ENCODE results near the gene HES5. TPM values are rescaled to one million over a fixed set of nuclear protein-coding genes. Genes with fewer than 3 reads are reported as not detected.

Gene HES5
- total and polyA plus RNA-seq, 2 of the 4 experiments (the other 2 are of a cell fraction), result not detected

DNA sequence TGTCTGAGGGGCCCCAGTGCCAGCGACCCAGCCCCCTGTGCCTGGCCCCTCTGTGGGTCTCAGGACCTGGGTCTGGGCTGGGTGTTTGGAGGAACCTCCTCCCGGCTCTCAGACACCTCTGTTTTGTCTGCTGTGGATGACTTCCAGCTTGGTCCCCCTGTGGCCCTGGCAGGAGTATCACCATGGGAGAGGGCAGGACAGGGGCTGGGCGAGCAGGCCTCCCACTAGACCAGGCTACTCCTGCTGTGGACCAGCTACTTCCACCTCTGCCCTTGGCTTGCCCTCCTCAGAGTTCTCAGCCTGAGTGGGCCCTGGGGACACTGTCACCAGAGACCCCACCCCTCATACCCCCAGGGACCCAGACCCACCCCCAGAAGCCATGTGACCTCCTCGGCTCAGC is 32.2 kb downstream of the HES5 start:
- WGBS, 2 experiments (ENCODE audit: extremely low coverage in 2 of 2, insufficient read length in 1 of 2), result no CpG with 5 or more reads among the region's 4 CpGs
- Histone ChIP-seq H3K79me1 (ENCODE audit: low read depth in 1 of 2, low read length in 2 of 2) (no peaks in the 10 kb centered on the region), H3K4me2 (ENCODE audit: low read depth, low read length) (no peak overlapping the region), H4K8ac (ENCODE audit: low read depth in 2 of 2, low read length in 2 of 2) (no peak overlapping the region), H4K5ac (ENCODE audit: low read depth, low read length) (no peak overlapping the region), H3K18ac (ENCODE audit: low read depth, low read length) (no peak overlapping the region), H2BK120ac (ENCODE audit: low read depth, low read length) (no peak overlapping the region), H2BK15ac (ENCODE audit: low read depth, low read length) (no peak overlapping the region), H2AK9ac (replicated peaks; ENCODE audit: low read depth, low read length, poor library complexity) (no peak overlapping the region), H2BK20ac (ENCODE audit: low read depth, low read length) (no peak overlapping the region), H2BK5ac (ENCODE audit: low read depth, low read length, poor library complexity, severe bottlenecking) (no peak overlapping the region), H3K56ac (ENCODE audit: extremely low read depth, insufficient read depth, low read length) (no peak overlapping the region), H3K9me1 (ENCODE audit: insufficient read depth, low read length) (no peaks in the 10 kb centered on the region), H3K4me3 (ENCODE audit: insufficient read depth, low read depth, low read length) (no peak overlapping the region), H4K20me1 (ENCODE audit: insufficient read depth, low read length) (no peaks in the 10 kb centered on the region; the same call in 1 of the 2 replicates), H3K4ac (ENCODE audit: low read depth, low read length) (no peak overlapping the region), H3K23ac (ENCODE audit: low read depth, low read length) (no peak overlapping the region), H3K36me3 (ENCODE audit: control insufficient read depth, insufficient read depth, low read length) (no peaks in the 10 kb centered on the region), H3K9ac (ENCODE audit: low read depth, low read length) (no peak overlapping the region), H3K27ac (ENCODE audit: insufficient read depth, low read length) (no peak overlapping the region), H3K14ac (replicated peaks; ENCODE audit: low read depth, low read length) (no peak overlapping the region), H3K27me3 (ENCODE audit: control insufficient read depth, insufficient read depth, low read length) (peaks cover 8% of the 10 kb centered on the region; the same call in 1 of the 2 replicates), H3K9me3 (ENCODE audit: control insufficient read depth, insufficient read depth, low read length) (no peaks in the 10 kb centered on the region), H2AK5ac (ENCODE audit: low read depth, low read length) (no peak overlapping the region), H3K4me1 (ENCODE audit: control insufficient read depth, insufficient read depth, low read length) (no peaks in the 10 kb centered on the region), H2AFZ (replicated peaks; ENCODE audit: low read length, poor library complexity) (no peak overlapping the region), H4K91ac (ENCODE audit: insufficient read depth, low read depth, low read length) (no peak overlapping the region)
- ATAC-seq (ENCODE audit: low read depth) (no peak), DNase-seq (no peak)
- in situ Hi-C loops (cut with MboI; ENCODE audit: low sequenced_read_pairs), result no loop called here
- POLR2A ChIA-PET (ENCODE audit: unreplicated experiment), result no interaction called here
- no TSS peak for BruUV-seq (replicated peaks)
- CTCF ChIA-PET, result no interaction called here
- dilution Hi-C loops (cut with HindIII; ENCODE audit: low sequenced_read_pairs, unreplicated experiment), result no loop called here
- TF ChIP-seq RCOR1 (IDR thresholded peaks at IDR 0.05; ENCODE audit: insufficient replicate concordance, low read length) (no peak), SMC3 (IDR thresholded peaks at IDR 0.05; ENCODE audit: low read depth, low read length) (no peak)
- intact Hi-C loops (cut with micrococcal nuclease), result no loop called here
